DMS153 treated with DMSO at 0.1 percent for 48 hours (cell line): ENCODE results near the gene HS6ST3.
A peak's percentile ranks its signal among the peaks of the same experiment; 100 is the strongest.
"Not testable (repeated sequence)": the region's sequence is repeated elsewhere in the genome, so short reads cannot be mapped to it uniquely, and the experiment has no call there.

Source experiments
- DNase-seq: peaks from one replicate; lab custom pipeline; 2025; ENCODE audit not compliant: unreplicated experiment; lab: John Stamatoyannopoulos, UW

The HS6ST3 gene

DNA sequence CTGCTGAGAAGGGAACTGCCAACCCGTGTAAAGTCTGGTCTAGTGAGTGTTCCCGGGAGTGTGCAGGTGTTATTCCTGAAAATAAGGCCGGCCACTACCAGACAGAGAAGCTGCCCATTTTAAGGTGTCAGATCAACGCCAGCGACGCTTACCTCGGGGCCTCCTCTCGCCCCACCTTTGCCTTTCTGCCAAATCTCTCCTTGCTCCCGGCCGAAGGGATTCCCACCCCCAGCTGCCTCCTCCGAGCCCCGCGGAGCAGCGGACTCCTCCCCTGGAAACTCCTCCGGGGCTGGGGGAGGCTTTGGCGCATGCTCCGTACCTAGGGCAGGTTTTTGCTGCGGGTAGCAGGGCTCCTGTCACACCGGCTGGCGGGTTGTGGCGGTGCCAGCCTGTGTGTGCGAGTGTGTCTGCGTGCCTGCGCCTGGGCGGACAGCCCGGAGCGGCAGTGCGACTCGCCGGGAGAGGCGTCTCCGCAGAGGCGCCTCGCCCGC, at the start of gene HS6ST3:
Gene HS6ST3, plus strand, starts transcription at position 359 of the 491 bp plus-strand sequence.
- DNase-seq: peak; percentile 46

DNA sequence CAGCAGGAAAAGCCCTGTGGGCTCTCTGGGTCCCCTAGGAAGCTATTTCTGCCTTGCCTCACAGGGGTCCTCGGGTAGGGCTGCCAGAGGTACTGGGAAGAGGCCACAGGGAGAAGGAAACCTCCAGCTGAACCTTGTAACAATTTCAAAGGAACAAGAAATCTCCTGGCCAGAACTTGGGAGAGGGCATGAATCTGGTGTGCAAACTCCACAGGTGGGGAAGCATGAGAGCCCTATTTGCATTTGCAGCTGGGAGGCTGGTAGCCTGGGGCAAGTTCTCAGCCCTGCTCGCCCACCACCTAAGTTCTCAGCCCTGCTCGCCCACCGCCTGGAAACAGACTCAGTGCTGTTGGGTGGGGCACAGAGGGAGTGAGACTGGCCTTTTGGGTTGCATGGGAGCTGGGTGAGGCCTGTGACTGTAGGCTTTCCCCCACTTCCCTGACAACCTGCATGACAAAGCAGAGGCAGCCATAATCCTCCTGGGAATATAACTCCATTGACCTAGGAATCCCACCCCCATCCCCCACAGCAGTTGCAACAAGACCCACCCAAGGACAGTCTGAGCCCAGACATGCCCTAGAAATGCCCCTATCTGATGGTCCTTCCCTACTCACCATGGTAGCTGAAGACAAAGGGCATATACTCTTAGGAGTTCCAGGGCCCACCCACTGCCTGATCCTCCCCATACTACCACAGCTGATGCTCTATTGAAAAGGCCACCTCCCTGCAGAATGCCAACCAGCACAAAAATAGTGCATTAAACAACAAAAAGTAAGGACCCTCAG, 48.4 kb upstream of the HS6ST3 start:
- DNase-seq: no peak

- no peak for DNase-seq
Observed at GRCh38 chr13:96044238-96044637, 45.7 kb upstream of the HS6ST3 start.

GRCh38 chr13:96046449-96047126, 43.3 kb upstream of the HS6ST3 start:
- not testable (repeated sequence) for DNase-seq

- DNase-seq: not testable (repeated sequence)
Observed at GRCh38 chr13:96050955-96051354, 39.0 kb upstream of the HS6ST3 start.

DNA sequence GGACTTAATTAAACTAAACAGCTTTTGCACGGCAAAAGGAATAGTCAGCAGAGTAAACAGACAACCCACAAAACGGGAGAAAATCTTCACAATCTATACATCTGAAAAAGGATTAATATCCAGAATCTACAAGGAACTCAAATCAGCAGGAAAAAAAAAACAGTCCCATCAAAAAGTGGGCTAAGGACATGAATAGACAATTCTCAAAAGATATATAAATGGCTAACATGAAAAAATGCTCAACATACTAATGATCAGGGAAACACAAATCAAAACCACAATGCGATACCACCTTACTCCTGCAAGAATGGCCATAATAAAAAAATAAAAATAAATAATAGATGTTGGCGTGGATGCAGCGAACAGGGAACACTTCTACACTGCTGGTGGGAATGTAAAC, 38.4 kb upstream of the HS6ST3 start:
- not testable (repeated sequence) for DNase-seq

DNA sequence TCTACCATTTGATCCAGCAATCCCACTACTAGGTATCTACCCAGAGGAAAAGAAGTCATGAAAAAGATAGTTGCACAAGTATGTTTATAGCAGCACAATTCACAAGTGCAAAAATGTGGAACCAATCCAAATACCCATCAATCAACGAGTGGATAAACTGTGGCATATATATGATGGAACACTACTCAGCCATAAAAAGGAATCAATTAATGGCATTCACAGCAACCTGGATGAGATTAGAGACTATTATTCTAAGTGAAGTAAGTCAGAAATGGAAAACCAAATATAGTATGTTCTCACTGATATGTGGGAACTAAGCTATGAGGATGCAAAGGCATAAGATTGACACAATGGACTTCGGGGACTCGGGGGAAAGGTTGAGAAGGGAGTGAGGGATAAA, 38.0 kb upstream of the HS6ST3 start:
- not testable (repeated sequence) for DNase-seq

DNA sequence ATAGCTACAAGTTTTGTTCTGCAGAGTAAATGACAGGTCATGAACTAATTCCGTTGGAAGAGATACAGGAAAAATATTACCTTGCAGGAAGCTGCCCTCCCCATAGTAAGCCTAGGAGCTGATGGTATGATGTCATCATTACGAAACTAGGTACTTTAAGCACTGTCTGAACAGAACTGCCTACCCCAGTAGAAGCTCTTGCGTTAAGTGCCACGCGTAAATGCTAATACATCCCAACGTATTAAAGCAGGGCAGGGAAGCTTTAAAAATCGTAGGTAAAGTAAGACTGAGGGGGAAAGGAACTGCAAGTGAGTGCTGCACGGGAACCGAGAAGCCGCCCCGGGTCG, 37.3 kb upstream of the HS6ST3 start:
- peak; percentile 33 for DNase-seq

GRCh38 chr13:96053003-96053703, 36.8 kb upstream of the HS6ST3 start, which contains the start of gene UGGT2:
Gene UGGT2, minus strand, starts transcription at chr13:96053401. Its CDS starts 89 bp downstream, at chr13:96053312.
- DNase-seq: peak; percentile 81

DNA sequence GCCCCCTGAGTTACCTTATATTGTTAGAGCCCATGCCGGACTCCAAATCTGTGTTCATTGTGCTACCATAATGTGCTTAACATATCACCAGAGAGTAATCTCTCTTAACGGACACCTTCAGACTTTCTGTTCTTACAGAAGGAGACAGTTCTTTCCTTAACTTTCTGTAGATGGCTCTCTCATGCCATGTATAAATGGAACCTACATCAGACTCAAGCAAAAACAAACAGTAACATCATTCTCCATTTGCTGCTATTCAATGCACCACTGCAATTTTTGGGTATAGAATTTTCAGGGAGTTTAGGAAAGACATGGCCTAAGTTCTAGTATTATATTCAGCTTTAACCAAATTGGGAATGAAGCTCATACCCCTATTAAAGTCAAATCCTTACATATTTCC, 24.1 kb upstream of the HS6ST3 start:
- DNase-seq: no peak

- DNase-seq: no peak
Observed at GRCh38 chr13:96068729-96069128, 21.2 kb upstream of the HS6ST3 start.

DNA sequence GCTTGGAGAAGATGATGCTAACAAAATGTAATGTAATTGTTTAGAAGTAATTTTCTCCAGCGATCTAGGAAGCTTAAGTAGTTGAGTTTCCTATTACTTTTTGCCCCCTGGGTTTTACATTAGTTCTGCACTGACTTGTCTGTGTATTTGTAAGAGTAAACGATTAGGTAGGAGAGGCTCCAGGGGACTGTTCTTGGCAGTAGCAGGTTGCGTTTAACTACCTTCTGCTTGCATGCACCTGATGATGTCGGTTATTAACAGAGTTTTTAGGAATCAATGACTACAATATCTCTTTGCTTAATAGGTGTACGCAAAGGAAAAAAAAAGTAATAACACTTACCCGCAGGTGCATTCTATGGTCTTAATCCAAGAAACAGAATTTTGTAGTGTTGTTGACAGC, 18.4 kb upstream of the HS6ST3 start:
- no peak for DNase-seq

DNA sequence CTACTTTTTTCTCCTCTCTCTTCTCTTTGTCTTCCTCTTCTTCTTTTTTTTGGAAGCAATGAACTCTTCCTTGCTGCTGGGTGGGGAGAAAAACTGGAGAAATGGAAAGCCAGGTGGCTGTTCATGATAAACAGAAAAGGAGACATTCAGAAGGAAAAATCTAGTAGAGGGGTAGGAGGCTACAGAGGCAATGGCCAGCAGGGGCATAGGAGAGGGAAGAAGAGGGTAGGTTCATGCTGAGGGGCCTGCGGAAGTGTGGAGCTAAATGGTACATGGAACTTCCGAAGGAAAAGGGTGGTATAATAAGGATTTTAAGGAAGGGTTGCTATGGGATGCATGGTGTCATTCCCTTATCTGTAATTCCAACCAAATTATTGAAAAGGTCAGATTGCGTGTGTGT, 17.5 kb upstream of the HS6ST3 start:
- DNase-seq: no peak

DNA sequence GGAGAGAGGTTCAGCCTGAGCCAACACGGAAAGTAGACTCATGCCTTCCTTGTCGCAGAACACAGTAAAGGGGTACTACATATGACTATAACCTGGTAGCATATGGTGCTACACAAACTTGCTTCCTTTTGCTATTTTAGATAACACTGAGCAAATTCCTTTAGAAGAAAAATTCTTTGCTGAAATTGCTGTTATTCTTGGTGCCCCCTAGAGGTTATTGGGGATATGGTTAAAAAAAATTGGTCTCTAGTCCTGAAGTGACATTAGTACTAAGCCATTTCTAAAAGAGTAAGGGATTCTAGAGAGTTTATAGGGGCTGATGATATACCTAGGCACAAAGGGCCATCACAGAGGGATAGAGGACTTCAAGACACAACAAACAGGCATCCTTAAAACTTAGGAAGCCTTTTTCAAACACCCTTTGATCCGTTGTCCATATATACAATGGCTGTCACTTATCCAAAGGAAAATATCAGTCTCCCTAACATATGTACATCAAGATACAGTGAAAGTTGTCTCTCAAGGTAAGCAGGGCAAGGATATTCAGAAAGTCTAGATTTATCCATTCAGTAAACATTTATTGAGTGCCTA, 13.9 kb upstream of the HS6ST3 start:
- DNase-seq: no peak

- DNase-seq: no peak
Observed at GRCh38 chr13:96080676-96081075, 9.2 kb upstream of the HS6ST3 start.

GRCh38 chr13:96081888-96082287, 8.0 kb upstream of the HS6ST3 start:
- DNase-seq: no peak

- DNase-seq: no peak
Observed at GRCh38 chr13:96082640-96083039, 7.3 kb upstream of the HS6ST3 start.

DNA sequence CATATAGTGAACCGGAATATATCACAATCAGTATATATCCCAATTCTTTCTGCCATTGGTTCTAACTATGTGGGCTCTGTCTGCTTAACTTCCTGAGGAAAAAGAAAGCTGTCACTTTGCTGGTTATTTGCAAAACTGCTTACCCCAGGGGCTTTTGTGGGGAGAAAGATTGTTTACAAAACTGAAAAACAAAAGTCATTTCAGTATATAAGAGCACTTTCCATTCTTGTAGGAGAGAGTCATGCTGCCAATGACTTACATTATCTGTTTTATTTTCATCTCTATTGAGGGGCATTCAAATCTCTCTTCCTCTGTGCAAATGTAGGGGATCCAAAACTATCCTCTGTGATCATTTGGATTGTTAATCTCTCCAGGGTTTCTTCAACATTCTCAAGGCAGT, 3.2 kb upstream of the HS6ST3 start:
- no peak for DNase-seq

- DNase-seq: no peak
Observed at GRCh38 chr13:96089139-96089538, 768 bp upstream of the HS6ST3 start.

GRCh38 chr13:96090240-96091101, 564 bp downstream of the HS6ST3 start:
- peak; percentile 26 for DNase-seq
